Measurements from ENCODE around the gene MAP1B. TPM values are rescaled to one million over a fixed set of nuclear protein-coding genes. Genes with fewer than 3 reads are reported as not detected.

The MAP1B gene
- total and polyA plus RNA-seq, 4 donors = 0.58 to 5.0 (median 2.1) TPM

GRCh38 chr5:72126796-72127195 is 19.5 kb downstream of the MAP1B start:
- H3K36me3 ChIP-seq (ENCODE audit: control insufficient read depth in 4 of 4, insufficient read depth in 3 of 4, low read depth in 1 of 4, low read length in 3 of 4) = no peaks in the 10 kb centered on the region
- no peaks in the 10 kb centered on the region for H3K9me3 ChIP-seq (ENCODE audit: control insufficient read depth in 4 of 4, low read length in 3 of 4)
- TF ChIP-seq NR2F2 (IDR thresholded peaks at IDR 0.05) = no peak
- no peak for TF ChIP-seq SP1 (IDR thresholded peaks at IDR 0.05)
- TF ChIP-seq FOXA1 (IDR thresholded peaks at IDR 0.05) = no peak
- TF ChIP-seq, protein P1, sequence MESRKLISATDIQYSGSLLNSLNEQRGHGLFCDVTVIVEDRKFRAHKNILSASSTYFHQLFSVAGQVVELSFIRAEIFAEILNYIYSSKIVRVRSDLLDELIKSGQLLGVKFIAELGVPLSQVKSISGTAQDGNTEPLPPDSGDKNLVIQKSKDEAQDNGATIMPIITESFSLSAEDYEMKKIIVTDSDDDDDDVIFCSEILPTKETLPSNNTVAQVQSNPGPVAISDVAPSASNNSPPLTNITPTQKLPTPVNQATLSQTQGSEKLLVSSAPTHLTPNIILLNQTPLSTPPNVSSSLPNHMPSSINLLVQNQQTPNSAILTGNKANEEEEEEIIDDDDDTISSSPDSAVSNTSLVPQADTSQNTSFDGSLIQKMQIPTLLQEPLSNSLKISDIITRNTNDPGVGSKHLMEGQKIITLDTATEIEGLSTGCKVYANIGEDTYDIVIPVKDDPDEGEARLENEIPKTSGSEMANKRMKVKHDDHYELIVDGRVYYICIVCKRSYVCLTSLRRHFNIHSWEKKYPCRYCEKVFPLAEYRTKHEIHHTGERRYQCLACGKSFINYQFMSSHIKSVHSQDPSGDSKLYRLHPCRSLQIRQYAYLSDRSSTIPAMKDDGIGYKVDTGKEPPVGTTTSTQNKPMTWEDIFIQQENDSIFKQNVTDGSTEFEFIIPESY (IDR thresholded peaks at IDR 0.05) = no peak
- no peak for TF ChIP-seq GABPA (IDR thresholded peaks at IDR 0.05 in 1 of 2, conservative IDR thresholded peaks at IDR 0.05 in 1 of 2)
- TF ChIP-seq EGR1 (IDR thresholded peaks at IDR 0.05; ENCODE audit: low read depth in 2 of 2) = no peak
- no peak for TF ChIP-seq YY1 (IDR thresholded peaks at IDR 0.05)
- no peak for TF ChIP-seq HNF4G (IDR thresholded peaks at IDR 0.05)
- no peak for TF ChIP-seq ATF3 (IDR thresholded peaks at IDR 0.05)
- TF ChIP-seq FOXA2 (IDR thresholded peaks at IDR 0.05) = no peak
- TF ChIP-seq RAD21 (IDR thresholded peaks at IDR 0.05) = no peak
- TF ChIP-seq, protein P2, sequence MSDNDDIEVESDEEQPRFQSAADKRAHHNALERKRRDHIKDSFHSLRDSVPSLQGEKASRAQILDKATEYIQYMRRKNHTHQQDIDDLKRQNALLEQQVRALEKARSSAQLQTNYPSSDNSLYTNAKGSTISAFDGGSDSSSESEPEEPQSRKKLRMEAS (IDR thresholded peaks at IDR 0.05) = no peak
- no peak for TF ChIP-seq HNF4A (conservative IDR thresholded peaks at IDR 0.05)
- TF ChIP-seq RXRA (IDR thresholded peaks at IDR 0.05) = no peak
- TF ChIP-seq TAF1 (conservative IDR thresholded peaks at IDR 0.05) = no peak
- TF ChIP-seq JUND (IDR thresholded peaks at IDR 0.05) = no peak
- TF ChIP-seq CTCF (IDR thresholded peaks at IDR 0.05; ENCODE audit: low read depth, low read length, missing input control) = no peak
- TF ChIP-seq, protein P3, sequence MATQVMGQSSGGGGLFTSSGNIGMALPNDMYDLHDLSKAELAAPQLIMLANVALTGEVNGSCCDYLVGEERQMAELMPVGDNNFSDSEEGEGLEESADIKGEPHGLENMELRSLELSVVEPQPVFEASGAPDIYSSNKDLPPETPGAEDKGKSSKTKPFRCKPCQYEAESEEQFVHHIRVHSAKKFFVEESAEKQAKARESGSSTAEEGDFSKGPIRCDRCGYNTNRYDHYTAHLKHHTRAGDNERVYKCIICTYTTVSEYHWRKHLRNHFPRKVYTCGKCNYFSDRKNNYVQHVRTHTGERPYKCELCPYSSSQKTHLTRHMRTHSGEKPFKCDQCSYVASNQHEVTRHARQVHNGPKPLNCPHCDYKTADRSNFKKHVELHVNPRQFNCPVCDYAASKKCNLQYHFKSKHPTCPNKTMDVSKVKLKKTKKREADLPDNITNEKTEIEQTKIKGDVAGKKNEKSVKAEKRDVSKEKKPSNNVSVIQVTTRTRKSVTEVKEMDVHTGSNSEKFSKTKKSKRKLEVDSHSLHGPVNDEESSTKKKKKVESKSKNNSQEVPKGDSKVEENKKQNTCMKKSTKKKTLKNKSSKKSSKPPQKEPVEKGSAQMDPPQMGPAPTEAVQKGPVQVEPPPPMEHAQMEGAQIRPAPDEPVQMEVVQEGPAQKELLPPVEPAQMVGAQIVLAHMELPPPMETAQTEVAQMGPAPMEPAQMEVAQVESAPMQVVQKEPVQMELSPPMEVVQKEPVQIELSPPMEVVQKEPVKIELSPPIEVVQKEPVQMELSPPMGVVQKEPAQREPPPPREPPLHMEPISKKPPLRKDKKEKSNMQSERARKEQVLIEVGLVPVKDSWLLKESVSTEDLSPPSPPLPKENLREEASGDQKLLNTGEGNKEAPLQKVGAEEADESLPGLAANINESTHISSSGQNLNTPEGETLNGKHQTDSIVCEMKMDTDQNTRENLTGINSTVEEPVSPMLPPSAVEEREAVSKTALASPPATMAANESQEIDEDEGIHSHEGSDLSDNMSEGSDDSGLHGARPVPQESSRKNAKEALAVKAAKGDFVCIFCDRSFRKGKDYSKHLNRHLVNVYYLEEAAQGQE (IDR thresholded peaks at IDR 0.05) = no peak
- no peaks in the 10 kb centered on the region for H3K27me3 ChIP-seq (ENCODE audit: control insufficient read depth in 4 of 4, insufficient read depth in 4 of 4, low read length in 3 of 4)
- WGBS = 97% methylated on average over 2 of the region's 2 CpGs
- no peak overlapping the region for H3K9ac ChIP-seq (ENCODE audit: low read depth in 1 of 2, low read length in 2 of 2)
- no peak overlapping the region for H3K27ac ChIP-seq (ENCODE audit: low read depth in 1 of 2, low read length in 2 of 2)
- H3K4me1 ChIP-seq (ENCODE audit: control insufficient read depth in 4 of 4, insufficient read depth in 4 of 4, low read length in 3 of 4) = no peaks in the 10 kb centered on the region
- DNase-seq (ENCODE audit: low spot score) = no peak
- no peak overlapping the region for H3K4me3 ChIP-seq (ENCODE audit: low read depth in 1 of 3, low read length in 3 of 3)
